ENCODE data around the gene RBM15B.

Gene RBM15B

GRCh38 chr3:51371943-51372557, 19.0 kb upstream of the RBM15B start:
- H3K36me3 ChIP-seq (ENCODE audit: insufficient read depth, low read length) = peaks cover 7% of the 10 kb centered on the region; the same call in 1 of the 2 replicates
- no peak overlapping the region for H3K9ac ChIP-seq (ENCODE audit: low read depth, low read length)
- no peaks in the 10 kb centered on the region for H3K4me1 ChIP-seq (ENCODE audit: insufficient read depth, low read length)
- no peaks in the 10 kb centered on the region for H3K9me3 ChIP-seq (ENCODE audit: control insufficient read depth, insufficient read depth, low read length)

- Histone ChIP-seq H3K4me1 (ENCODE audit: insufficient read depth, low read length) (no peaks in the 10 kb centered on the region), H3K9me3 (ENCODE audit: control insufficient read depth, insufficient read depth, low read length) (no peaks in the 10 kb centered on the region), H3K9ac (ENCODE audit: low read depth, low read length) (no peak overlapping the region), H3K36me3 (ENCODE audit: insufficient read depth, low read length) (peaks cover 7% of the 10 kb centered on the region; the same call in 1 of the 2 replicates)
Observed at GRCh38 chr3:51373658-51374421, 17.2 kb upstream of the RBM15B start.

GRCh38 chr3:51374456-51374855, 16.6 kb upstream of the RBM15B start:
- Histone ChIP-seq H3K9me3 (ENCODE audit: control insufficient read depth, insufficient read depth, low read length) (no peaks in the 10 kb centered on the region), H3K36me3 (ENCODE audit: insufficient read depth, low read length) (peaks cover 7% of the 10 kb centered on the region; the same call in 1 of the 2 replicates), H3K4me1 (ENCODE audit: insufficient read depth, low read length) (no peaks in the 10 kb centered on the region), H3K9ac (ENCODE audit: low read depth, low read length) (no peak overlapping the region)

- Histone ChIP-seq H3K9ac (ENCODE audit: low read depth, low read length) (no peak overlapping the region), H3K9me3 (ENCODE audit: control insufficient read depth, insufficient read depth, low read length) (no peaks in the 10 kb centered on the region), H3K4me1 (ENCODE audit: insufficient read depth, low read length) (no peaks in the 10 kb centered on the region), H3K36me3 (ENCODE audit: insufficient read depth, low read length) (peaks cover 7% of the 10 kb centered on the region; the same call in 1 of the 2 replicates)
Observed at GRCh38 chr3:51375136-51375535, 15.9 kb upstream of the RBM15B start.

GRCh38 chr3:51375571-51375970, 15.5 kb upstream of the RBM15B start:
- no peaks in the 10 kb centered on the region for H3K4me1 ChIP-seq (ENCODE audit: insufficient read depth, low read length)
- no peaks in the 10 kb centered on the region for H3K9me3 ChIP-seq (ENCODE audit: control insufficient read depth, insufficient read depth, low read length)
- peaks cover 7% of the 10 kb centered on the region; the same call in 1 of the 2 replicates for H3K36me3 ChIP-seq (ENCODE audit: insufficient read depth, low read length)
- H3K9ac ChIP-seq (ENCODE audit: low read depth, low read length) = no peak overlapping the region

- H3K4me1 ChIP-seq (ENCODE audit: insufficient read depth, low read length) = no peaks in the 10 kb centered on the region; the same call in 1 of the 2 replicates
- H3K36me3 ChIP-seq (ENCODE audit: insufficient read depth, low read length) = peaks cover 7% of the 10 kb centered on the region; the same call in 1 of the 2 replicates
- no peak overlapping the region for H3K9ac ChIP-seq (ENCODE audit: low read depth, low read length)
- H3K9me3 ChIP-seq (ENCODE audit: control insufficient read depth, insufficient read depth, low read length) = no peaks in the 10 kb centered on the region
Observed at GRCh38 chr3:51378065-51378464, 13.0 kb upstream of the RBM15B start.

GRCh38 chr3:51378726-51379125, 12.4 kb upstream of the RBM15B start:
- no peak overlapping the region for H3K9ac ChIP-seq (ENCODE audit: low read depth, low read length)
- no peaks in the 10 kb centered on the region for H3K9me3 ChIP-seq (ENCODE audit: control insufficient read depth, insufficient read depth, low read length)
- no peaks in the 10 kb centered on the region; the same call in 1 of the 2 replicates for H3K4me1 ChIP-seq (ENCODE audit: insufficient read depth, low read length)
- H3K36me3 ChIP-seq (ENCODE audit: insufficient read depth, low read length) = peaks cover 7% of the 10 kb centered on the region; the same call in 1 of the 2 replicates

GRCh38 chr3:51379301-51379700, 11.8 kb upstream of the RBM15B start:
- Histone ChIP-seq H3K4me1 (ENCODE audit: insufficient read depth, low read length) (no peaks in the 10 kb centered on the region; the same call in 1 of the 2 replicates), H3K36me3 (ENCODE audit: insufficient read depth, low read length) (peaks cover 7% of the 10 kb centered on the region; the same call in 1 of the 2 replicates), H3K9ac (ENCODE audit: low read depth, low read length) (no peak overlapping the region), H3K9me3 (ENCODE audit: control insufficient read depth, insufficient read depth, low read length) (no peaks in the 10 kb centered on the region)

- H3K9ac ChIP-seq (ENCODE audit: low read depth, low read length) = no peak overlapping the region
- peaks cover 2% of the 10 kb centered on the region; the same call in 1 of the 2 replicates for H3K36me3 ChIP-seq (ENCODE audit: insufficient read depth, low read length)
- H3K9me3 ChIP-seq (ENCODE audit: control insufficient read depth, insufficient read depth, low read length) = no peaks in the 10 kb centered on the region
- H3K4me1 ChIP-seq (ENCODE audit: insufficient read depth, low read length) = no peaks in the 10 kb centered on the region; the same call in 1 of the 2 replicates
Observed at GRCh38 chr3:51379746-51380455, 11.2 kb upstream of the RBM15B start.

- no peak overlapping the region for H3K9ac ChIP-seq (ENCODE audit: low read depth, low read length)
- H3K4me1 ChIP-seq (ENCODE audit: insufficient read depth, low read length) = no peaks in the 10 kb centered on the region; the same call in 1 of the 2 replicates
- no peaks in the 10 kb centered on the region for H3K36me3 ChIP-seq (ENCODE audit: insufficient read depth, low read length)
- no peaks in the 10 kb centered on the region for H3K9me3 ChIP-seq (ENCODE audit: control insufficient read depth, insufficient read depth, low read length)
Observed at GRCh38 chr3:51380601-51381332, 10.3 kb upstream of the RBM15B start.

- H3K9ac ChIP-seq (ENCODE audit: low read depth, low read length) = no peak overlapping the region
- peaks cover under 1% of the 10 kb centered on the region for H3K4me1 ChIP-seq (ENCODE audit: insufficient read depth, low read length)
- H3K36me3 ChIP-seq (ENCODE audit: insufficient read depth, low read length) = peaks cover 1% of the 10 kb centered on the region; the same call in 1 of the 2 replicates
- no peaks in the 10 kb centered on the region for H3K9me3 ChIP-seq (ENCODE audit: control insufficient read depth, insufficient read depth, low read length)
Observed at GRCh38 chr3:51381333-51381705, 9.8 kb upstream of the RBM15B start.

- H3K9me3 ChIP-seq (ENCODE audit: control insufficient read depth, insufficient read depth, low read length) = no peaks in the 10 kb centered on the region
- no peak overlapping the region for H3K9ac ChIP-seq (ENCODE audit: low read depth, low read length)
- H3K4me1 ChIP-seq (ENCODE audit: insufficient read depth, low read length) = peaks cover 4% of the 10 kb centered on the region
- H3K36me3 ChIP-seq (ENCODE audit: insufficient read depth, low read length) = peaks cover 7% of the 10 kb centered on the region
Observed at GRCh38 chr3:51382076-51382745, 8.9 kb upstream of the RBM15B start.

GRCh38 chr3:51382947-51383578, 8.0 kb upstream of the RBM15B start:
- Histone ChIP-seq H3K9me3 (ENCODE audit: control insufficient read depth, insufficient read depth, low read length) (no peaks in the 10 kb centered on the region), H3K4me1 (ENCODE audit: insufficient read depth, low read length) (peaks cover 4% of the 10 kb centered on the region), H3K36me3 (ENCODE audit: insufficient read depth, low read length) (peaks cover 8% of the 10 kb centered on the region), H3K9ac (ENCODE audit: low read depth, low read length) (no peak overlapping the region)

Measured in ES-I3 (cell line).